Measurements from ENCODE around the gene CD59. TPM values are rescaled to one million over a fixed set of nuclear protein-coding genes. Genes with fewer than 3 reads are reported as not detected.

CD59 gene
- total RNA-seq, 4 donors from 2014 or later = 309 to 520 (median 422) TPM

DNA sequence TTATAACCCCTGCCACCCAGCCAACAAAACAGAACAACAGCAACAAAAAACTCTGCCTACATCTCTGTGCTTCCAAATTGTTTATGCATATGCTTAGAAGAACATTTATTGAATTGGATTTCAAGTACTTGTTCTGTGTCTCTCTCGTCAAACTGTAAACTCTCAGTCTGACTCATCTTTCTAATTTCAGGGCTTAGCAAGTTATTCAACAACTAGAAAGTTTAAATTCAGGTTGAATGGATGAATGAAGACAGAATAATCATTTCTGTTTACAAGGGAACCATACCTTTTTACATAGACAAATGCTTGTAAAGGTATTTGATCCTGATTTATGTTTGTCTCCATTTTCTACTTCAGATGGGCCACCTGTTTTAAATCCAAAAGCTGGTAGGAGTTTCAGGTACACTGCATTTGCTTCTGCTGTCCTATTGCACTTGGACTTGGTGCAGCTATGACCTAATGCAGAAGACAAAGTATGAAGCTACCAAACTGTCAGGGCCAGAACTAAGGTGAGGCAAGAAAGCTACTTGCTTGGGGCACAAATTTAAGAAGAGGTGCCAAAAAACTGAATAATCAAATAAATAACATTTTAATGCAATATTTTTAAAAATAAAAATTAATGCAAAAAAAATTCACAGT, 39.7 kb upstream of the CD59 start:
- no peak overlapping the region for H3K4me3 ChIP-seq
- DNase-seq (ENCODE audit: low spot score in 2 of 2) = no peak
- no peaks in the 10 kb centered on the region for H3K36me3 ChIP-seq
- WGBS = 48% methylated on average over 1 of the region's 1 CpG
- H3K9me3 ChIP-seq = no peaks in the 10 kb centered on the region
- no peaks in the 10 kb centered on the region for H3K27me3 ChIP-seq
- TF ChIP-seq POLR2AphosphoS5 (IDR thresholded peaks at IDR 0.05) (no peak), EP300 (IDR thresholded peaks at IDR 0.05) (no peak), POLR2A (IDR thresholded peaks at IDR 0.05) (no peak), CTCF (IDR thresholded peaks at IDR 0.05) (no peak)
- H3K4me1 ChIP-seq = peaks cover 36% of the 10 kb centered on the region
- H3K27ac ChIP-seq = no peak overlapping the region

DNA sequence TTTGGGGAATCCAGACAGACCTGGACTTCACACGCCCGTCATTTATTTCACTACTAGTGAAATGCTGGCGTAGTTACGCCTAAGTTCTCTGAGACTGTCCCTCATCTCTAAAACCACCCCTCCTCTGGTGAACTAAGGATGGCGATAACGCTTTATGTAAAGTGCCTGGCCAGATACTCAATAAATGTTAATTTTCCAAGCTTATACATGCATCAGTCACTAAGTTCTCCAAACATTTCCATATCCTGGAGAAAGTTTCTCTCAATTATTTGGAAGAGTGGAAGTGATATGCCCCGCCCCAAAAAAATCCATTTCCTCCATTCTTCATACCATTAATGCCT, 39.2 kb upstream of the CD59 start:
- 87% methylated on average over 7 of the region's 7 CpGs for WGBS
- no peak for TF ChIP-seq CTCF (IDR thresholded peaks at IDR 0.05)
- no peak for TF ChIP-seq POLR2A (IDR thresholded peaks at IDR 0.05)
- no peak for TF ChIP-seq POLR2AphosphoS5 (IDR thresholded peaks at IDR 0.05)
- TF ChIP-seq EP300 (IDR thresholded peaks at IDR 0.05) = no peak
- no peak overlapping the region for H3K27ac ChIP-seq
- peaks cover 36% of the 10 kb centered on the region for H3K4me1 ChIP-seq
- no peaks in the 10 kb centered on the region for H3K9me3 ChIP-seq
- H3K27me3 ChIP-seq = no peaks in the 10 kb centered on the region
- H3K4me3 ChIP-seq = no peak overlapping the region
- peaks cover 3% of the 10 kb centered on the region for H3K36me3 ChIP-seq
- no peak for DNase-seq (ENCODE audit: low spot score in 2 of 2)

DNA sequence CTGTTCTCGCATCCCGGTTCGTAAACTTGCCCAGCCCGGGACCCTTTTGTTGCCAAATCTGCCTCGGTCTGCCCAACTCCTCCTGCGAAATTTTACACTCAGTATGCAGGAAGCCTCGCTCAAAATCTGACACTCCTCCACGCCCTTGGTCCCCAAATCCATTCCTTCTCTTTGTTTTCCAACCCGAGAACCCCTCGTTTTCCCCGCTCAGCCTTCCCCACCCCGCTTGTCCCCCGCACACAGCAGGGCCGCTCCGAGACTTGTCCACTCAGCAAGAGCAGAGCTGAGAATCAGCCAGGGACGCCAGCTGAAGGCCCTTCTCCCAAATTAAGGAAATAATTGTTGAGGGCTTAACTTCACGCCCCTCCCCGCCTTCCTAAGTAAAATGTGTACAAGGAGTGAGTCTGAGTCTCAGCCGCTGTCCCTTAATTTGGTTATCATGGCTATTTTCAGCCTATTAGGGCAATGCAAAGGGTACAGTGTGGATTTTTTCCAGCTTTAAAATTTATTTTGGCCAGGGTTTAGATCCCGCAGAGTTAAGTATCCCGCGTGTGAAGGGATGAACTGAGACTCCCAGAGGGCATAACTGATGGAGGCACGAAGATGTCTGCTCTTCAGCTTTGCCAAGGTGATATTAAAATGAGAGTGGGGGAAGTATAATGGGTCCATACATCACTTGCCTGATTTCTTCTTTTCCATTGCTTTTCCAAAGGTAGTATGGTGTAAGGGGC, 38.7 kb upstream of the CD59 start:
- Histone ChIP-seq H3K36me3 (peaks cover 8% of the 10 kb centered on the region), H3K9me3 (no peaks in the 10 kb centered on the region), H3K4me3 (peak overlapping the region; percentile 68), H3K4me1 (peaks cover 36% of the 10 kb centered on the region), H3K27me3 (no peaks in the 10 kb centered on the region), H3K27ac (peak overlapping the region; percentile 56)
- DNase-seq (ENCODE audit: low spot score in 2 of 2) = no peak
- TF ChIP-seq POLR2A (IDR thresholded peaks at IDR 0.05) = no peak
- no peak for TF ChIP-seq EP300 (IDR thresholded peaks at IDR 0.05)
- 3% methylated on average over 23 of the region's 23 CpGs for WGBS

GRCh38 chr11:33773987-33774735, 37.9 kb upstream of the CD59 start, which contains the start of gene FBXO3:
Gene FBXO3, minus strand, starts transcription at chr11:33774520. Its CDS starts 23 bp downstream, at chr11:33774497.
- H3K4me3 ChIP-seq = peak within 1 kb of the TSS; percentile 68
- WGBS = 1% methylated on average over 18 of the region's 64 CpGs
- TF ChIP-seq EP300 (IDR thresholded peaks at IDR 0.05) = no peak
- no peak for TF ChIP-seq POLR2A (IDR thresholded peaks at IDR 0.05)
- no peaks in the 10 kb centered on the region for H3K9me3 ChIP-seq
- H3K27ac ChIP-seq = peak within 1 kb of the TSS; percentile 56
- H3K4me1 ChIP-seq = peaks cover 36% of the 10 kb centered on the region
- DNase-seq (ENCODE audit: low spot score in 2 of 2) = peak; percentile 89 to 92
- H3K36me3 ChIP-seq = peaks cover 12% of the 10 kb centered on the region
- no peaks in the 10 kb centered on the region for H3K27me3 ChIP-seq

DNA sequence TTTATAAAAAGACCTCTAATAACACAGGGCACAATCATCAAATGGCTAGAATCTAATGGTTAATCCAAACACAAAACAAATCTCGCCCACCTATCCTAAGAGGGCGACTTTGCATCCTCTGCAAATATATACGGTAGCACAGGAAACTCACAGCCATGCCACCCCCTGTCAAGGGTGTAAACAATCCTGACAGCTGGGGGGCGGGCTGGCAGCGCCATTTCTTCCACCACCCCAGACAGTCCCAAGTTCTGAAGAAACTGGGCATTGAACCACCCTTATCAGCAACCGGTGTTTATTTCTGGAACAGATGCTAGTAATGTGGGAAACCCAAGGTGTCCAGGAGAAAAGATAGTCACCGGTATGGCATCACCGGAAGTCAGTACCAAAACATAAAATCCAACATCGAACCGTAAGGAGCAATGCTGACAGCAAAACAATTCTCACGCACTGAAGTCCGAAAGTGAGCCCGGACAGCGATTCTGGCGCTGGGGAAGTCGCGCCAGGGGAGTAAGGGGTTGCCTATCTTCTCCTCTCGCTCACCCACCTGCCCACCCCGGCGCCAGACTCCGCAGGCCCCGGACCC, 37.3 kb upstream of the CD59 start:
- no peak for DNase-seq (ENCODE audit: low spot score in 2 of 2)

More for the DNA sequence above, 37.3 kb upstream of the CD59 start:
- Histone ChIP-seq H3K27ac (peak overlapping the region; percentile 56), H3K9me3 (no peaks in the 10 kb centered on the region), H3K4me1 (peaks cover 36% of the 10 kb centered on the region), H3K27me3 (no peaks in the 10 kb centered on the region), H3K36me3 (peaks cover 16% of the 10 kb centered on the region), H3K4me3 (peak overlapping the region; percentile 68)
- WGBS = 6% methylated on average over 20 of the region's 22 CpGs
- TF ChIP-seq CTCF (IDR thresholded peaks at IDR 0.05) (no peak), EP300 (IDR thresholded peaks at IDR 0.05) (no peak), POLR2A (IDR thresholded peaks at IDR 0.05) (no peak), POLR2AphosphoS5 (IDR thresholded peaks at IDR 0.05) (no peak)

All from suprapubic skin (tissue), 4 donors.